GM19035 (cell line): ENCODE data around the gene MPDZ.

Experiments used
- ATAC-seq: cut with Tn5 transposase; IDR thresholded peaks from one replicate; pipeline ENCODE4 v1.9.1; 2021; ENCODE audit not compliant: unreplicated experiment

The MPDZ gene

GRCh38 chr9:13088720-13089427, 190.6 kb downstream of the MPDZ start:
- peak; percentile 63 for ATAC-seq

GRCh38 chr9:13083963-13084528, 195.4 kb downstream of the MPDZ start:
- ATAC-seq = no peak

GRCh38 chr9:13083366-13083765, 196.1 kb downstream of the MPDZ start:
- no peak for ATAC-seq

GRCh38 chr9:13082796-13083195, 196.7 kb downstream of the MPDZ start:
- ATAC-seq = no peak

GRCh38 chr9:13078164-13078563, 201.3 kb downstream of the MPDZ start:
- ATAC-seq = no peak

- ATAC-seq = no peak
These were observed 202.9 kb downstream of the MPDZ start for GRCh38 chr9:13076616-13077015.

- ATAC-seq = no peak
These were observed 207.6 kb downstream of the MPDZ start for GRCh38 chr9:13071921-13072320.

- no peak for ATAC-seq
These were observed 208.6 kb downstream of the MPDZ start for GRCh38 chr9:13070612-13071595.

- no peak for ATAC-seq
These were observed 210.0 kb downstream of the MPDZ start for GRCh38 chr9:13069498-13069897.

GRCh38 chr9:13064676-13065075, 214.8 kb downstream of the MPDZ start:
- ATAC-seq = no peak

GRCh38 chr9:13063880-13064459, 215.5 kb downstream of the MPDZ start:
- ATAC-seq = no peak

GRCh38 chr9:13061390-13061789, 218.1 kb downstream of the MPDZ start:
- ATAC-seq = no peak
